ENCODE measurements around the gene SHANK3. TPM values are rescaled to one million over a fixed set of nuclear protein-coding genes. Genes with fewer than 3 reads are reported as not detected.
A peak's percentile ranks its signal among the peaks of the same experiment; 100 is the strongest.
"Not testable (repeated sequence)": the region's sequence is repeated elsewhere in the genome, so short reads cannot be mapped to it uniquely, and the experiment has no call there.

The SHANK3 gene
- total RNA-seq, 6 experiments from 2014 or later: 0.65 to 0.97 (median 0.68) TPM

DNA sequence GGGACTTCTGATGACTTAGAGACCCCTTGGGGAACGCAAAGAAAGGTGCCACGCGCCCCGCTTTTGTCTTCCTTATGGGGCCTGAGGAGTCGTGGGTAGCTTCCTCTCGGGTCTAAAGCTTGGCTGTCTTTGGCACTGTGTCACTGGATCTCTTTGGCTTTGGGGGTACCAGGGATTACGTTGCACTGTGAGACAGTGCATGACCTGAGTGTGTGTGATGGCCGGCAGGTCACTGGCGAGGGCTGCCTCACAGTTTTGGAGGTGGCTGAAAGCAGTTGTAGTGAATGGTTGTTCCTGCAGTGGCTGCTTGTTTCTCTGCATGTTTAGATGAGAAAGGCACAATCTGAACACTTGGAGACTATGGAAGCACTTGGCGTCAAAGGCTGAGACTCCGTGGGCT is 38.9 kb upstream of the SHANK3 start:
- no peak for DNase-seq
- TF ChIP-seq, protein P1, sequence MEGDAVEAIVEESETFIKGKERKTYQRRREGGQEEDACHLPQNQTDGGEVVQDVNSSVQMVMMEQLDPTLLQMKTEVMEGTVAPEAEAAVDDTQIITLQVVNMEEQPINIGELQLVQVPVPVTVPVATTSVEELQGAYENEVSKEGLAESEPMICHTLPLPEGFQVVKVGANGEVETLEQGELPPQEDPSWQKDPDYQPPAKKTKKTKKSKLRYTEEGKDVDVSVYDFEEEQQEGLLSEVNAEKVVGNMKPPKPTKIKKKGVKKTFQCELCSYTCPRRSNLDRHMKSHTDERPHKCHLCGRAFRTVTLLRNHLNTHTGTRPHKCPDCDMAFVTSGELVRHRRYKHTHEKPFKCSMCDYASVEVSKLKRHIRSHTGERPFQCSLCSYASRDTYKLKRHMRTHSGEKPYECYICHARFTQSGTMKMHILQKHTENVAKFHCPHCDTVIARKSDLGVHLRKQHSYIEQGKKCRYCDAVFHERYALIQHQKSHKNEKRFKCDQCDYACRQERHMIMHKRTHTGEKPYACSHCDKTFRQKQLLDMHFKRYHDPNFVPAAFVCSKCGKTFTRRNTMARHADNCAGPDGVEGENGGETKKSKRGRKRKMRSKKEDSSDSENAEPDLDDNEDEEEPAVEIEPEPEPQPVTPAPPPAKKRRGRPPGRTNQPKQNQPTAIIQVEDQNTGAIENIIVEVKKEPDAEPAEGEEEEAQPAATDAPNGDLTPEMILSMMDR (IDR thresholded peaks at IDR 0.05): no peak
- H3K4me3 Mint-ChIP-seq: no peak overlapping the region
- no peaks in the 10 kb centered on the region for H3K36me3 Mint-ChIP-seq (ENCODE audit: low read depth)
- H3K27ac Mint-ChIP-seq: no peak overlapping the region
- H3K4me1 Mint-ChIP-seq (ENCODE audit: low read depth): peaks cover 8% of the 10 kb centered on the region
- peaks cover 18% of the 10 kb centered on the region for H3K27me3 Mint-ChIP-seq (ENCODE audit: insufficient read depth)
- H3K9me3 Mint-ChIP-seq: no peaks in the 10 kb centered on the region

GRCh38 chr22:50635591-50635990 is 37.0 kb upstream of the SHANK3 start:
- no peak for DNase-seq
- no peak overlapping the region for H3K27ac Mint-ChIP-seq
- no peaks in the 10 kb centered on the region for H3K36me3 Mint-ChIP-seq (ENCODE audit: low read depth)
- peaks cover 22% of the 10 kb centered on the region for H3K27me3 Mint-ChIP-seq (ENCODE audit: insufficient read depth)
- H3K4me3 Mint-ChIP-seq: no peak overlapping the region
- H3K4me1 Mint-ChIP-seq (ENCODE audit: low read depth): no peaks in the 10 kb centered on the region
- TF ChIP-seq, protein P1 (IDR thresholded peaks at IDR 0.05): no peak
- H3K9me3 Mint-ChIP-seq: no peaks in the 10 kb centered on the region

DNA sequence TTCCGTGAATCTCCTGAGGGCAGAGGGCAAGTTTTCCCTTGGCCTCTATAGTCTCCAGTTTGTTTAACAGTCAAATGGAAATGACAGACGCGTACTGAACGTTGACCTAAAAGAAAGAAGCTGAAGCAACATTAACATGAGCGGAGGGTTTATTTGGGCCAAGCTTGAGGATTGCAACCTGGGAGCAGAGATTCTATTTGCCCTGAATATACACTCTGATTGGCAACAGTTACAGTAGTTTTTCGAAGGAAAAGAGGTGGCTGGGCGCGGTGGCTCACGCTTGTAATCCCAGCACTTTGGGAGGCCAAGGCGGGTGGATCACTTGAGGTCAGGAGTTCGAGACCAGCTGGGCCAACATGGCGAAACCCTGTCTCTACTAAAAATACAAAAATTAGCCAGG is 32.3 kb upstream of the SHANK3 start:
- not testable (repeated sequence) for H3K4me1 Mint-ChIP-seq (ENCODE audit: low read depth); H3K36me3 Mint-ChIP-seq (ENCODE audit: low read depth); DNase-seq; H3K27ac Mint-ChIP-seq; H3K9me3 Mint-ChIP-seq; H3K4me3 Mint-ChIP-seq
- peaks cover 29% of the 10 kb centered on the region for H3K27me3 Mint-ChIP-seq (ENCODE audit: insufficient read depth)

GRCh38 chr22:50640857-50641647 is 31.6 kb upstream of the SHANK3 start:
- TF ChIP-seq, protein P1 (IDR thresholded peaks at IDR 0.05): no peak
- H3K36me3 Mint-ChIP-seq (ENCODE audit: low read depth): no peaks in the 10 kb centered on the region
- no peak overlapping the region for H3K4me3 Mint-ChIP-seq
- no peak overlapping the region for H3K27ac Mint-ChIP-seq
- H3K4me1 Mint-ChIP-seq (ENCODE audit: low read depth): no peaks in the 10 kb centered on the region
- H3K9me3 Mint-ChIP-seq: no peaks in the 10 kb centered on the region; the same call in 1 of the 2 replicates
- peaks cover 29% of the 10 kb centered on the region for H3K27me3 Mint-ChIP-seq (ENCODE audit: insufficient read depth)
- DNase-seq: no peak

GRCh38 chr22:50641696-50642607 is 30.7 kb upstream of the SHANK3 start:
- TF ChIP-seq, protein P1 (IDR thresholded peaks at IDR 0.05): peak; percentile 22
- H3K27ac Mint-ChIP-seq: no peak overlapping the region
- H3K4me1 Mint-ChIP-seq (ENCODE audit: low read depth): no peaks in the 10 kb centered on the region
- H3K27me3 Mint-ChIP-seq (ENCODE audit: insufficient read depth): peaks cover 36% of the 10 kb centered on the region
- H3K36me3 Mint-ChIP-seq (ENCODE audit: low read depth): no peaks in the 10 kb centered on the region
- peaks cover 4% of the 10 kb centered on the region; the same call in 1 of the 2 replicates for H3K9me3 Mint-ChIP-seq
- DNase-seq: no peak
- H3K4me3 Mint-ChIP-seq: no peak overlapping the region

DNA sequence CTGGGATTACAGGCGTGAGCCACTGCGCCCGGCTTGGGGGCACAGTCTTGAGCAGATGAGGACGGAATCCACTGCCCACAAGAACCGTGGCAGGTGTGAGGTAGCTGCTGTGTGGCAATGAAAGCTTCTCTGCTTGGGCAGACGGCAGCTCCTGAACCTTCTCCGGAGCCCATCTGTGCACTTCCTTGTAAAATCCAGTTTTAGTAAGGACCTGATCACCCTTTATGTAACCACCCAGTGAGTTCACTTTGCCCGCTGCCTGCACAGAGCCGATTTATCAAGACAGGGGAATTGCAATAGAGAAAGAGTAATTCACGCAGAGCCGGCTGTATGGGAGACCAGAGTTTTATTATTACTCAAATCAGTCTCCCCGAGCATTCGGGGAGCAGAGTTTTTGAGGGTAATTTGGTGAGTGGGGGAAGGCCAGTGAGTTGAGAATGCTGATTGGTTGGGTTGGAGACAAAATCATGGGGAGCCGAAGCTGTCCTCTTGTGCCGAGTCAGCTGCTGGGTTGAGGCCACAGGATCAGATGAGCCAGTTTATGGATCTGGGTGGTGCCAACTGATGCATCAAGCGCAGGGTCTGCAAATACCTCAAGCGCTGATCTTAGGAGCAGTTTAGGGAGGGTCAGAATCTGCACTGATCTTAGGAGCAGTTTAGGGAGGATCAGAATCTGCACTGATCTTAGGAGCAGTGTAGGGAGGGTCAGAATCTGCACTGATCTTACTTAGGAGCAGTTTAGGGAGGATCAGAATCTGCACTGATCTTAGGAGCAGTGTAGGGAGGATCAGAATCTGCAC is 29.4 kb upstream of the SHANK3 start:
- H3K36me3 Mint-ChIP-seq (ENCODE audit: low read depth); H3K4me1 Mint-ChIP-seq (ENCODE audit: low read depth); H3K9me3 Mint-ChIP-seq; H3K27ac Mint-ChIP-seq; DNase-seq; H3K4me3 Mint-ChIP-seq: not testable (repeated sequence)
- H3K27me3 Mint-ChIP-seq (ENCODE audit: insufficient read depth): peaks cover 36% of the 10 kb centered on the region

- not testable (repeated sequence) for H3K4me1 Mint-ChIP-seq (ENCODE audit: low read depth); H3K36me3 Mint-ChIP-seq (ENCODE audit: low read depth)
These were observed 28.9 kb upstream of the SHANK3 start for GRCh38 chr22:50643821-50644101.

More at GRCh38 chr22:50643821-50644101, 28.9 kb upstream of the SHANK3 start:
- DNase-seq, H3K27ac Mint-ChIP-seq, H3K9me3 Mint-ChIP-seq, H3K4me3 Mint-ChIP-seq: not testable (repeated sequence)
- H3K27me3 Mint-ChIP-seq (ENCODE audit: insufficient read depth): peaks cover 36% of the 10 kb centered on the region
